ENCODE results near the gene MYO1D.
"Not testable (repeated sequence)": the region's sequence is repeated elsewhere in the genome, so short reads cannot be mapped to it uniquely, and the experiment has no call there.

MYO1D gene

GRCh38 chr17:32546031-32546444, 330.9 kb downstream of the MYO1D start:
- DNase-seq (ENCODE audit: low read depth in 2 of 2, low spot score in 1 of 2), result no peak

GRCh38 chr17:32542186-32542585, 334.7 kb downstream of the MYO1D start:
- DNase-seq (ENCODE audit: low read depth in 2 of 2, low spot score in 1 of 2), result no peak

- DNase-seq (ENCODE audit: low read depth in 2 of 2, low spot score in 1 of 2), result no peak
These were observed 335.3 kb downstream of the MYO1D start for GRCh38 chr17:32541640-32542039.

GRCh38 chr17:32536736-32537643, 339.9 kb downstream of the MYO1D start:
- DNase-seq (ENCODE audit: low read depth in 2 of 2, low spot score in 1 of 2), result no peak

- no peak for DNase-seq (ENCODE audit: low read depth in 2 of 2, low spot score in 1 of 2)
These were observed 343.6 kb downstream of the MYO1D start for GRCh38 chr17:32533296-32533695.

GRCh38 chr17:32529604-32530003, 347.3 kb downstream of the MYO1D start:
- no peak for DNase-seq (ENCODE audit: low read depth in 2 of 2, low spot score in 1 of 2)

- DNase-seq (ENCODE audit: low read depth in 2 of 2, low spot score in 1 of 2), result no peak
These were observed 348.1 kb downstream of the MYO1D start for GRCh38 chr17:32528825-32529224.

GRCh38 chr17:32527146-32527545, 349.8 kb downstream of the MYO1D start:
- no peak for DNase-seq (ENCODE audit: low read depth in 2 of 2, low spot score in 1 of 2)

- no peak for DNase-seq (ENCODE audit: low read depth in 2 of 2, low spot score in 1 of 2)
These were observed 351.8 kb downstream of the MYO1D start for GRCh38 chr17:32525122-32525521.

- not testable (repeated sequence) for DNase-seq (ENCODE audit: low read depth in 2 of 2, low spot score in 1 of 2)
These were observed 352.4 kb downstream of the MYO1D start for GRCh38 chr17:32524553-32524880.

GRCh38 chr17:32523827-32524552, 352.9 kb downstream of the MYO1D start:
- DNase-seq (ENCODE audit: low read depth in 2 of 2, low spot score in 1 of 2), result no peak

GRCh38 chr17:32523017-32523680, 353.8 kb downstream of the MYO1D start:
- DNase-seq (ENCODE audit: low read depth in 2 of 2, low spot score in 1 of 2), result no peak

- DNase-seq (ENCODE audit: low read depth in 2 of 2, low spot score in 1 of 2), result no peak
These were observed 356.1 kb downstream of the MYO1D start for GRCh38 chr17:32520737-32521404.

- no peak for DNase-seq (ENCODE audit: low read depth in 2 of 2, low spot score in 1 of 2)
These were observed 356.7 kb downstream of the MYO1D start for GRCh38 chr17:32520104-32520701.

- DNase-seq (ENCODE audit: low read depth in 2 of 2, low spot score in 1 of 2), result peak in 1 of 2 donors; percentile 54
These were observed 357.5 kb downstream of the MYO1D start for GRCh38 chr17:32519228-32520103.

GRCh38 chr17:32518646-32519227, 358.2 kb downstream of the MYO1D start:
- no peak for DNase-seq (ENCODE audit: low read depth in 2 of 2, low spot score in 1 of 2)

GRCh38 chr17:32517982-32518381, 358.9 kb downstream of the MYO1D start:
- DNase-seq (ENCODE audit: low read depth in 2 of 2, low spot score in 1 of 2), result no peak

GRCh38 chr17:32516940-32517701, 359.8 kb downstream of the MYO1D start:
- no peak for DNase-seq (ENCODE audit: low read depth in 2 of 2, low spot score in 1 of 2)

GRCh38 chr17:32516450-32516849, 360.5 kb downstream of the MYO1D start:
- no peak for DNase-seq (ENCODE audit: low read depth in 2 of 2, low spot score in 1 of 2)
